ENCODE measurements around the gene RNF169. TPM values are rescaled to one million over a fixed set of nuclear protein-coding genes. Genes with fewer than 3 reads are reported as not detected.

RNF169 gene
- total and polyA plus RNA-seq, 9 of the 15 experiments (the other 6 are each of a cell fraction or from before 2014, with no cell fraction given): 0.68 to 18.1 (median 10.1) TPM

- TF ChIP-seq RREB1 (CRISPR knock-in tag; IDR thresholded peaks at IDR 0.05) (0 out of 2 replicates have a peak, but pooled peaks have one; percentile 30), POLR2G (IDR thresholded peaks at IDR 0.05; ENCODE audit: low read depth, low read length) (peak; percentile 96), POLR2A (conservative IDR thresholded peaks at IDR 0.05) (peak; percentile 85)
Measured at GRCh38 chr11:74748211-74749126, at the start of gene RNF169 (continued).

All from K562 (cell line).